GM06990 (cell line): ENCODE data around the gene EIF1.

Experiments
- DNase-seq: peaks from one replicate; pipeline ENCODE4 v3.0.0-alpha.2; 2011; ENCODE audit not compliant: insufficient read length; ENCODE audit errors: extremely low read depth
- H3K27me3 ChIP-seq: replicated peaks from 2 replicates; pipeline ENCODE4 v1.6.0; 2011; ENCODE audit warnings: low read length; ENCODE audit not compliant: control insufficient read depth, insufficient read depth
- H3K36me3 ChIP-seq: 2 replicates; pipeline ENCODE4 v1.5.1; 2011; ENCODE audit warnings: low read length; ENCODE audit not compliant: control insufficient read depth, insufficient read depth
- H3K4me3 ChIP-seq: replicated peaks from 2 replicates; pipeline ENCODE4 v1.5.1; 2011; ENCODE audit warnings: low read depth, mild to moderate bottlenecking, control low read depth, low read length
- TF ChIP-seq, protein P1 (sequence below): IDR thresholded peaks from 2 replicates; pipeline ENCODE4 v1.5.1; 2011; ENCODE audit warnings: low read length, control low read depth, mild to moderate bottlenecking, inconsistent platforms; ENCODE audit not compliant: insufficient read depth, poor library complexity, severe bottlenecking

EIF1 gene

GRCh38 chr17:41655611-41656111 lies 33.0 kb upstream of the EIF1 start:
- Histone ChIP-seq H3K36me3 (no peaks in the 10 kb centered on the region), H3K4me3 (no peak overlapping the region), H3K27me3 (no peaks in the 10 kb centered on the region; the same call in 1 of the 2 replicates)
- TF ChIP-seq, protein P1, sequence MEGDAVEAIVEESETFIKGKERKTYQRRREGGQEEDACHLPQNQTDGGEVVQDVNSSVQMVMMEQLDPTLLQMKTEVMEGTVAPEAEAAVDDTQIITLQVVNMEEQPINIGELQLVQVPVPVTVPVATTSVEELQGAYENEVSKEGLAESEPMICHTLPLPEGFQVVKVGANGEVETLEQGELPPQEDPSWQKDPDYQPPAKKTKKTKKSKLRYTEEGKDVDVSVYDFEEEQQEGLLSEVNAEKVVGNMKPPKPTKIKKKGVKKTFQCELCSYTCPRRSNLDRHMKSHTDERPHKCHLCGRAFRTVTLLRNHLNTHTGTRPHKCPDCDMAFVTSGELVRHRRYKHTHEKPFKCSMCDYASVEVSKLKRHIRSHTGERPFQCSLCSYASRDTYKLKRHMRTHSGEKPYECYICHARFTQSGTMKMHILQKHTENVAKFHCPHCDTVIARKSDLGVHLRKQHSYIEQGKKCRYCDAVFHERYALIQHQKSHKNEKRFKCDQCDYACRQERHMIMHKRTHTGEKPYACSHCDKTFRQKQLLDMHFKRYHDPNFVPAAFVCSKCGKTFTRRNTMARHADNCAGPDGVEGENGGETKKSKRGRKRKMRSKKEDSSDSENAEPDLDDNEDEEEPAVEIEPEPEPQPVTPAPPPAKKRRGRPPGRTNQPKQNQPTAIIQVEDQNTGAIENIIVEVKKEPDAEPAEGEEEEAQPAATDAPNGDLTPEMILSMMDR, result no peak
- DNase-seq, result no peak

- TF ChIP-seq, protein P1, result no peak
- DNase-seq, result no peak
- Histone ChIP-seq H3K4me3 (no peak overlapping the region), H3K36me3 (no peaks in the 10 kb centered on the region), H3K27me3 (no peaks in the 10 kb centered on the region; the same call in 1 of the 2 replicates)
Measured at GRCh38 chr17:41656249-41657023, 32.2 kb upstream of the EIF1 start.

- TF ChIP-seq, protein P1, result no peak
- DNase-seq, result no peak
- no peaks in the 10 kb centered on the region for H3K36me3 ChIP-seq
- no peak overlapping the region for H3K4me3 ChIP-seq
- no peaks in the 10 kb centered on the region; the same call in 1 of the 2 replicates for H3K27me3 ChIP-seq
Measured at GRCh38 chr17:41657176-41657754, 31.4 kb upstream of the EIF1 start.

- Histone ChIP-seq H3K36me3 (no peaks in the 10 kb centered on the region), H3K4me3 (no peak overlapping the region), H3K27me3 (no peaks in the 10 kb centered on the region; the same call in 1 of the 2 replicates)
- TF ChIP-seq, protein P1, result no peak
- DNase-seq, result no peak
Measured at GRCh38 chr17:41657936-41658335, 30.7 kb upstream of the EIF1 start.

GRCh38 chr17:41658846-41659245 lies 29.8 kb upstream of the EIF1 start:
- no peak for DNase-seq
- no peaks in the 10 kb centered on the region; the same call in 1 of the 2 replicates for H3K27me3 ChIP-seq
- no peak overlapping the region for H3K4me3 ChIP-seq
- H3K36me3 ChIP-seq, result no peaks in the 10 kb centered on the region
- TF ChIP-seq, protein P1, result no peak
